ENCODE results near the gene GJC3. TPM values are rescaled to one million over a fixed set of nuclear protein-coding genes. Genes with fewer than 3 reads are reported as not detected.

GJC3 gene, protein sequence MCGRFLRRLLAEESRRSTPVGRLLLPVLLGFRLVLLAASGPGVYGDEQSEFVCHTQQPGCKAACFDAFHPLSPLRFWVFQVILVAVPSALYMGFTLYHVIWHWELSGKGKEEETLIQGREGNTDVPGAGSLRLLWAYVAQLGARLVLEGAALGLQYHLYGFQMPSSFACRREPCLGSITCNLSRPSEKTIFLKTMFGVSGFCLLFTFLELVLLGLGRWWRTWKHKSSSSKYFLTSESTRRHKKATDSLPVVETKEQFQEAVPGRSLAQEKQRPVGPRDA
- total RNA-seq = not detected in 2 replicates

DNA sequence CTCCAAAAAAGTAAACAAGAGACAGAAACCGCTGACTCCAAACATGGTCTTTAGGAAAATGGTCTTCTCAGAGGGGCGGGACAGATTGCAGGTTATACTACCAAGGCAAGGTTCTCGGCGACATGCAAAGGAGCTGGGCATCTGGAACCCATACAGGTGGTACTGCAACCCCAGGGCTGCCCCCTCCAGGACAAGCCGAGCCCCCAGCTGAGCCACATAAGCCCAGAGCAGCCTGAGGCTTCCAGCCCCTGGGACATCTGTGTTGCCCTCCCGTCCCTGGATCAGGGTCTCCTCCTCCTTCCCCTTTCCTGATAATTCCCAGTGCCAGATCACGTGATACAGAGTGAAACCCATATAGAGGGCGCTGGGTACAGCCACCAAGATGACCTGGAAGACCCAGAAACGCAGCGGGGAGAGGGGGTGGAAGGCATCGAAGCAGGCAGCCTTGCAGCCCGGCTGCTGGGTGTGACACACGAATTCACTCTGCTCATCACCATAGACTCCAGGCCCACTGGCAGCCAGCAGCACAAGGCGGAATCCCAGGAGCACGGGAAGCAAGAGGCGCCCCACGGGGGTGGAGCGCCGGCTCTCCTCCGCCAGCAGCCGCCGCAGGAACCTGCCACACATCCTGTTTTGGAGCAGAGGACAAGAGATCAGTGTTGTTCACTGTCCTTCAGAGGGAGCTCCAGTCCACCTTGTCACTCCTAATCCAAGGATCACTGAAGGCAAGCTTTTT lies at the start of gene GJC3:
Gene GJC3, minus strand, starts transcription at position 627 of the 736 bp plus-strand sequence. Its CDS starts 0 bp downstream, at position 627.

DNA sequence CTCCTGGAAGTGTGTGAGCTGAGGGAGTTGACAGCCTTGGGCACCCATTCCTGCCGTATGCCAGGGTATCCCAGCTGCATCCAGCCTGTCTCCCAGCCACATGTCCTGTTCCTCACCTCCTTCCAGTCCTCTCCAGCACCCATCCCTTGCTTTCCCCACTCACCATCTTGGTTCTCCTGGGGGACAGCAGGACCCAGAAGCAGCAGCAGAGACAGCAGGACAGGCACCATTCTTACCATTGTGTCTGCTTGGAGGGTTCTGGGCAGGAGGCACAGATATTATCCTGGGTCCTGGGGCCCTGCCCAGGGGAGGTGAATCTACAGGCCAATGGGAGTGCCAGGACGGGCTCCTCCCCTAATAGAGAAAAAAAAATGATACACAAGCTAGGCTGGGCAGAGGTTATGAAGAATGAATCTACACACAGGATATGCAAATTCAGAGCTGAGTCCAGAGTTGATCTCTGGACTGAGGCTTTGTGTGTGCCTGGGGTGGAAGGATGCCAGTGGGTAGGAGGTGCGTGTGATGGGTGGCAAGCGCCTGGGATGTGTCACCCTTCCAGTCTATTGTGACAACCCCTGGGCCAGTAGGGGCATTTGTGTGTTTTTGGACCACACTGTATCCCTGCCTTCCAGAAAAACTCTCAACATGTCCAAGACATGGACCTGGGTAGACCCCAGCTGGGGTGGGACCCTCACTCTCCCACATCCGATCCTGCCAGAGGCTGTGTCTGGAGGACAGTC lies 46.5 kb upstream of the GJC3 start, which contains the start of gene AZGP1:
Gene AZGP1, minus strand, starts transcription at position 250 of the 740 bp plus-strand sequence. Its CDS starts 11 bp downstream, at position 239.

DNA sequence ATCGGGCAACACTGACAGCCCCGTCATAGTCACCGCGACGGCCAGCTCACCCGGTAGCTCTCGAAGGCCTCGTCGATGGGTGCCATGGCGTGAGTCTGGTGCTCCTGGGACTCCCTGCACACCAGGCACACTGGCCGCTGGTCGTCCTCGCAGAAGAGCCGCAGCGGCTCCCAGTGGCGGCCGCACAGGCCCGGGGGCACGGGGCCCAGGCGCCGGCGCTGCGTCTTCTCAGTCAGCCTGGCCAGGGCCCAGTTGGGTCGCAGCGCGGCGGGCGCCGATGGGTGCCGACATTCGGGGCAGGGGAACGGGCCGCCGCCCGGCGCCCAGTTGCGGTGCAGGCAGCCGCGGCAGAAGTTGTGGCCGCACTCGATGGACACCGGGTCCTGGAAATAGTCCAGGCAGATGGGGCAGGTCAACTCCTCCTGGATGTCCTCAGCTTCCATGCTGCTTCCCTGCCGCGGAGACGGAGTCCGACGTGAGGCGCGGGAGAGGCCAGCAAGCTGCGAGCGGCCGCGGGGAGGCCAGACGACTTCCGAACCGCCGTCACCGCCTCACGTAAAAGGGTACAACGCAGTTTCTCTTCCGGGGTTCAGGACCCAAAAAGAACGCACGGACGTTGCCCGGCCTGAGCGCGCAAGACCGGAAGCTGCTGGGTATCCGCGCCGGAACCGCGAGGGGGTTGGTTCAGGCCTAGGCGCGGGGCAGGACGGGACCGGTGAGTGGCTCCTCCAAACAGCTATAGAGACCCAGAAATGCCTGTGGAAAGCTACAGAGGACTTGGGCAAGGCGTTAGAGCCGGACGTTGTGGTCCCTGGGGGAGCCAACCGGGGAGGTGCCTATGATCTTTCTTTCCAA lies 10.2 kb downstream of the GJC3 start, which contains the start of gene TRIM4:
Gene TRIM4, minus strand, starts transcription at position 572 of the 855 bp plus-strand sequence. Its CDS starts 129 bp downstream, at position 443.

DNA sequence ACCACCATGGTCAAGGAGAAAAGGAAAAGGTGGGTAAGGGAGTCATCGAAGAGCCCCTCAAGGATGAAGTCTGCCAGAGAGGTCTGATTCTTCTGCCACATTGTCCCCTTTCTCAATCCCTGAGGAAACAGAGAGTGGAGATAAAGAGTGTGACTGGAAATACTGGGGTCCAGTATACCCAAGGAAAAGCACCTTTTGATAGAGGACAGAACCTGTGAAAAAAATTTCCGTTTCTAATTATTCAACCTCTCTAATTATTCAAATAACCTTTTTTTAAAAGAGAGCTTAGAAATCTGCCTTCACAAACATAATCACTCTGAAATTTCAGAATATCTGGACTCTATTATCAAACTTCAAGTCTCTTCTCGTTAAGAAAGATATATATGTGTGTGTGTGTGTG lies 52.5 kb downstream of the GJC3 start, which contains the start of gene OR2AE1:
Gene OR2AE1, minus strand, starts transcription at position 101 of the 400 bp plus-strand sequence. Its CDS starts 0 bp downstream, at position 101.

Other genes with a start within 250 kb of the GJC3 start
- not detected in 2 replicates for gene CYP3A5, start 249.6 kb downstream of the GJC3 start, total RNA-seq
- not detected in 2 replicates for gene CYP3A7, start 194.4 kb downstream of the GJC3 start, total RNA-seq
- gene CYP3A4, start 145.4 kb downstream of the GJC3 start, total RNA-seq = not detected in 2 replicates
- not detected in 2 replicates for gene CYP3A43, start 101.6 kb downstream of the GJC3 start, total RNA-seq
- gene OR2AE1, start 52.6 kb downstream of the GJC3 start, total RNA-seq = 0.26 and 0.44 TPM in 2 replicates
- 22.4 and 24.7 TPM in 2 replicates for gene TRIM4, start 10.1 kb downstream of the GJC3 start, total RNA-seq
- 0.13 TPM in 1 of 2 replicates, not detected in the other for gene AZGP1, start 46.4 kb upstream of the GJC3 start, total RNA-seq
- 33.3 and 42.2 TPM in 2 replicates for gene ZKSCAN1, start 86.0 kb upstream of the GJC3 start, total RNA-seq
- 8.8 and 10.7 TPM in 2 replicates for gene ZSCAN21, start 120.2 kb upstream of the GJC3 start, total RNA-seq
- 17.7 and 22.3 TPM in 2 replicates for gene ZNF3, start 152.1 kb upstream of the GJC3 start, total RNA-seq
- 120 TPM in 2 replicates for gene COPS6, start 159.3 kb upstream of the GJC3 start, total RNA-seq
- 48.7 and 92.6 TPM in 2 replicates for gene MCM7, start 171.8 kb upstream of the GJC3 start, total RNA-seq
- gene AP4M1, start 172.0 kb upstream of the GJC3 start, total RNA-seq = 24.2 and 24.6 TPM in 2 replicates
- gene TAF6, start 189.7 kb upstream of the GJC3 start, total RNA-seq = 22.3 and 25.1 TPM in 2 replicates
- 35.3 and 43.7 TPM in 2 replicates for gene CNPY4, start 190.0 kb upstream of the GJC3 start, total RNA-seq
- 2.5 and 3.2 TPM in 2 replicates for gene MBLAC1, start 197.3 kb upstream of the GJC3 start, total RNA-seq
- gene LAMTOR4, start 219.3 kb upstream of the GJC3 start, total RNA-seq = 167 and 169 TPM in 2 replicates
- 7.6 and 10.8 TPM in 2 replicates for gene TRAPPC14, start 229.1 kb upstream of the GJC3 start, total RNA-seq
- 1.3 and 2.1 TPM in 2 replicates for gene GAL3ST4, start 239.0 kb upstream of the GJC3 start, total RNA-seq
- 0.40 and 0.99 TPM in 2 replicates for gene GPC2, start 247.8 kb upstream of the GJC3 start, total RNA-seq
- 0.92 and 1.1 TPM in 2 replicates for gene STAG3, start 248.3 kb upstream of the GJC3 start, total RNA-seq

Data from aortic smooth muscle cell (primary cell).